SK-N-MC (cell line): ENCODE results near the gene ZMYND19.

ENCODE experiments used
- EZH2 ChIP-seq: fragments of 200-600 bp; sonication (generic); IDR thresholded peaks from one replicate; pipeline ENCODE4 v1.6.1; 2017; ENCODE audit warnings: antibody characterized with exemption
- FOXP2 ChIP-seq: optimal IDR thresholded peaks from 2 replicates; pipeline ENCODE3; 2011; ENCODE audit warnings: mild to moderate bottlenecking, moderate library complexity; ENCODE audit not compliant: insufficient read depth; ENCODE audit errors: extremely low read length, control extremely low read depth
- POLR2AphosphoS5 ChIP-seq: IDR thresholded peaks from 2 replicates; pipeline ENCODE4 v1.6.1; 2012; ENCODE audit warnings: mild to moderate bottlenecking, low read depth, low read length, borderline replicate concordance

DNA sequence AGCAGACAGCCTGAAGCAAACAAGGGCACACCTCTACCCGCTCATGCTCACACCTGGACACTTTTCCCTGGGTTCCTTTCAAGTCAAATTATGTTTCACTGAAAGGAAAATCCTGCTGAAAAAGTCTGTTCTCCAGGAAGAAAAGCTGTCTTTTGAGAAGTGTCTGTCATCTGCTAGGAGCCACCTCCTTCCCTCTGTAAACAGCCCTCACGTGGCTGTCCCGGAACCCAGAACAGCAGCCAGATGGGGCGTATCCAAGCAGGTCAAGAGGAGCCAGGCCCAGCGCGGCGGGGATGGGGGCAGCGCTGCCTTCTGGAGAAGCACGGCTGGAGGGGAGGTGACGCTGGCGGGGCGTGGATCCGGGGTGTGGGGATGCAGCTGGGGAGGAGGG is 40.1 kb downstream of the ZMYND19 start, which contains the start of gene PNPLA7:
- TF ChIP-seq POLR2AphosphoS5 (no peak), EZH2 (no peak), FOXP2 (no peak)
